DMS153 treated with DMSO at 0.1 percent for 48 hours (cell line): ENCODE data around the gene TSHR.

Experiments
- DNase-seq: peaks from one replicate; lab custom pipeline; 2025; ENCODE audit not compliant: unreplicated experiment; lab: John Stamatoyannopoulos, UW

The TSHR gene

DNA sequence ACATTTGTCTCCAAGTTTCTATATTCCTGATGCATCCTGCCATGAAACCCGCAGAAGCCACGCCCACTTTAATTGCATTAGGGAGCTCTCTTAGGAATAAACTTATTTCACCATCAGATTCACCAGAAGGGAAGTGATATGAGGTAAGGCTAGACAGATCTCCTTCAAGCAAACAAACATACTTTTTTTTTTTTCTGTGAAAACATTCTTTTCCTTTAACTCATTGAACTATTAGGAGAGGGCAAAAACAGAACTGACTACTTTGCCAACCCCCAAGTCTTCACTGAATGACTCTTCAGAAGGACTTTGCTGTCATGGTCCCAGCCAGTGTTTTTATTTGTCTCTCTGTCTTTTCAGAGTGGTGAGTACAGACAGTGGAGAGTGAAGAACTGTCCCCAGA lies 216.9 kb downstream of the TSHR start:
- no peak for DNase-seq

DNA sequence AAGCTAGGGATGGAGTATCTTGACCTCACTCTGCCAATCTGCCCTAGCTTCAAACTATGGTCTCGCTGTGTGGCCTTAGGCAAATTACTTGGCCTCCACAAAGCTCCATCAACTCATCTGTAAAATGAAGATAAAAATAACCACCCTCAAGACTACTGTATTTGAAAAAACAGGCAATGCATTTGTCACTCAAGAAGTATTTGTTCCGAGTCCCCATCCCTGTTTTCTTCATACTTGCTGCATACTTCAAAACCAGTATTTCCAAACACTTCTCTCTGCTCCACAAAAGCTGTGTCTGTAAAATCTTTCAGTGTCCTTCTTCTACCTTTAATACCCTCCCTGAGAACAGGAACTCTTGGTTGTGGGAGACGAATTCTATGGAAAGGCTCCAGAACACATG lies 217.5 kb downstream of the TSHR start:
- no peak for DNase-seq

DNA sequence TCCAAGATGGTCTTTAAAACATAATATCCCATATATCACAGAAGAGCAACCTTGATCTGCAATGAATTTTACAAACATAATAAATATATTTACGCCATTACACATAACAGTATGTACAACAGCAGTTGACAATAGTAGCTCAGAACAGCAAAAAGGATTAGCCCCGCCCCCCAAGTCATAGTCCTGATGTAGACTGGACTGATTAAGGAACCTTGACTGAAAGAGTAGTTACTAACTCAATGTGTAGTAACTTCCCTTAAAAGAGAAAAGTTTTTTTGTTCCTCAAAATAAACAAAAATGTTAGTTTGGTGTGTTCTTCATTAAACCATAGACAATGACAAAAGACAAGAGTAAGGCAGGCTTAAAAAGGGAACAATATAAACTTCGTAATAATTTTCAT lies 220.8 kb downstream of the TSHR start:
- no peak for DNase-seq

DNA sequence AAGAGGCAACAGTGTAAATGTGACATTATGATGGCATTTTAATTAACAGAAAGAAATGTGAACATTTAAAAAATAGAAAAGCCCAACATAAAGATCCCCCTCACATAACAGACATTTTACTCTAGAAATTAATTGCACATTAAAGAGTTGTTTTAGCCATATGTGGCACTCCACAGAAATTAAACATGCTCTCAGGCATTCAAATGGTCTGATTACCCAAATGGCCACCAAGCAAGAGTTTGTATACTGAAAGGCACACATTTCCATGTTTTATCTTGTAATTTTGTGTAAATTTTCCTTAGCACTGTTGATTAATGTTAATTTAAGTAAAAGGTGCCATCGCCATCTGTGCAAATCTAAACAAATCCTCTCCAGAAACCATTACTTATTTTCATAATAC lies 221.8 kb downstream of the TSHR start:
- DNase-seq, result no peak

GRCh38 chr14:81178063-81178462 lies 222.6 kb downstream of the TSHR start:
- no peak for DNase-seq

DNA sequence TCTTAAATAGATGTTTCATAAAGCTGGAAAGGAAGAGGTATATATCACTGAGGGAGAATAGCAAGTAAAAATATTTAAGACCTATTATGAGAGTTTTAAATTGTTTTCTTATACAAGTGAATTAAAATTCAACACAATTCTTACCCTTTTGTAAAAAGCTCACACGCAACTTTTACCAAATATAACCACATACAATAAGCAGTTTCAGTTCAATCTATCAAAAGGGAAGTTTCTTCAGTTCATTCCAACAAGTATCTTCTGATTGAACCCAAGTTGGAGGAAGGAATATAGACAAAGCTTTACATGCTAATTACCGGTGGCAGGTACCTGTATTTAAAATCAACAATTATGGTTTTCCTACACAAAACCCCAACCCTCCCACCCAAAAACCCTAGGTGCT lies 224.2 kb downstream of the TSHR start:
- no peak for DNase-seq

GRCh38 chr14:81187832-81188522 lies 232.6 kb downstream of the TSHR start:
- no peak for DNase-seq

DNA sequence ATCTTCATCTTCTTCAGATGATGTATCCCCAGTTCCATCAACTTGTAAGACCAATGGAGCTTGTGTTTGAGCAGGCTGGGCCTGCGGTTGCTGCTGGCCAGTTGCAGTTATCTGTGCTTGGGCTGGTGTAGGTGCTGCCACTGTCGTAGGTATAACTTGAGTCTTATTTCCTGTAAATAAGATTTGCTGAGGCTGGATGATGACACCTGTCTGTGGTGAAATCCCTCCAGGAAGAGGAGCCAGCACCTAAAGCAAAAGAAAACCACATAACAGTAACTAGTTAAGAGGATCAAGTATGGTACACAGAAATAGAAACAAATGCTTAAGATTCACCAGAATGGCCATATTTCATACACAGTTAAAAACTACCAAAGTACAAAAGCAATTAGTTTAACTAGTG lies 237.2 kb downstream of the TSHR start:
- DNase-seq, result no peak

GRCh38 chr14:81193924-81194633 lies 238.7 kb downstream of the TSHR start:
- DNase-seq, result no peak
